T1000 (cell line): Measurements from ENCODE around the gene ZNF146.
A peak's percentile ranks its signal among the peaks of the same experiment; 100 is the strongest.
"Not testable (repeated sequence)": the region's sequence is repeated elsewhere in the genome, so short reads cannot be mapped to it uniquely, and the experiment has no call there.

Experiments
- DNase-seq: peaks from one replicate; lab custom pipeline; 2025; ENCODE audit warnings: mixed read lengths; lab: John Stamatoyannopoulos, UW

ZNF146 gene

GRCh38 chr19:36214386-36215275, at the start of gene ZNF146, which contains the start of gene ZNF565:
ZNF146 (plus strand) TSS chr19:36215106; CDS start chr19:36236441, 21,335 bp downstream.
ZNF565 (minus strand) TSS chr19:36214665; CDS start chr19:36201985, 12,680 bp downstream.
- peak; percentile 97 for DNase-seq

- no peak for DNase-seq
Measured at GRCh38 chr19:36169084-36169760, 45.7 kb upstream of the ZNF146 start.

GRCh38 chr19:36172852-36173251, 42.1 kb upstream of the ZNF146 start:
- DNase-seq, result no peak

- DNase-seq, result not testable (repeated sequence)
Measured at GRCh38 chr19:36173846-36174245, 41.1 kb upstream of the ZNF146 start.

- DNase-seq, result not testable (repeated sequence)
Measured at GRCh38 chr19:36179077-36179476, 35.8 kb upstream of the ZNF146 start.

GRCh38 chr19:36182612-36183244, 32.2 kb upstream of the ZNF146 start:
- no peak for DNase-seq

GRCh38 chr19:36183245-36183628, 31.7 kb upstream of the ZNF146 start:
- DNase-seq, result no peak

- not testable (repeated sequence) for DNase-seq
Measured at GRCh38 chr19:36186722-36187121, 28.2 kb upstream of the ZNF146 start.

GRCh38 chr19:36196249-36196648, 18.7 kb upstream of the ZNF146 start:
- no peak for DNase-seq

- no peak for DNase-seq
Measured at GRCh38 chr19:36198119-36198518, 16.8 kb upstream of the ZNF146 start.

GRCh38 chr19:36201684-36202083, 13.2 kb upstream of the ZNF146 start:
- DNase-seq, result no peak

- no peak for DNase-seq
Measured at GRCh38 chr19:36203293-36203692, 11.6 kb upstream of the ZNF146 start.

- no peak for DNase-seq
Measured at GRCh38 chr19:36207605-36208252, 7.2 kb upstream of the ZNF146 start.

- DNase-seq, result no peak
Measured at GRCh38 chr19:36209372-36209771, 5.5 kb upstream of the ZNF146 start.

- no peak for DNase-seq
Measured at GRCh38 chr19:36210497-36210896, 4.4 kb upstream of the ZNF146 start.

- DNase-seq, result no peak
Measured at GRCh38 chr19:36212895-36213294, 2.0 kb upstream of the ZNF146 start.

GRCh38 chr19:36215276-36216123, 594 bp downstream of the ZNF146 start:
- DNase-seq, result no peak

- no peak for DNase-seq
Measured at GRCh38 chr19:36221474-36221873, 6.6 kb downstream of the ZNF146 start.

- DNase-seq, result no peak
Measured at GRCh38 chr19:36222503-36222902, 7.6 kb downstream of the ZNF146 start.

- no peak for DNase-seq
Measured at GRCh38 chr19:36225219-36225892, 10.4 kb downstream of the ZNF146 start.
